Ovary (tissue), 3 donors: Measurements from ENCODE around the gene PLCH2.

ENCODE experiments used
- EP300 ChIP-seq: sonication (generic); formaldehyde crosslinking; IDR thresholded peaks from one replicate; pipeline ENCODE4 v1.6.1; 2017; ENCODE audit warnings: antibody characterized with exemption
- POLR2A ChIP-seq: fragments of 450-650 bp; IDR thresholded peaks from one replicate; pipeline ENCODE4 v1.6.1; 2017; ENCODE audit warnings: antibody characterized with exemption, mild to moderate bottlenecking, moderate library complexity
- TF ChIP-seq, protein P1 (sequence below), 3 donors: fragments of 450-650 bp in 2 of 3; fragments of 200-600 bp in 1 of 3; IDR thresholded peaks; one replicate each; pipeline versions ENCODE4 v1.5.1 to v1.8.0; 2016 to 2022; ENCODE audit warnings: antibody characterized with exemption in 3 of 3, mild to moderate bottlenecking in 1 of 3
- donor health status: DM: no; HTN: no; CAD: no.

DNA sequence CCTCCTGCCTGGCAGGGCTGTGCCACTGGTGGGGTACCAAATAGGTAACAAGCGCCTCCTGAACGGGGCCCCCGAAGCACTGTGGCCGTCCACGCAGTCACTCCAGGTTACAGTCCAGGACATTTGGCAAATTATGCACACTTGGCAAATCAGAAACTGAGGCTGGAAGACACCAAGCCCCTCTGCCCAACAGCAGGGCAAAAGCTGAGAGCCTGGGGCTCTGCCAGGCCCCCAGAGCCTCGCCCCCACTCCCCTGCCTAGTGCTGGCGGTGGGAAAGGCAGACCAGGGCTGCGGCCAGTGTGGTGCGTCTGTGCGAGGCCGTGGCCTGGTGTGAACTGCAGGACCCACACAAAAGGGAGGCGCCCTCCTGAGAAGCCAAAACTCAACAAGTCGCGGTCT is 40.9 kb downstream of the PLCH2 start:
- TF ChIP-seq, protein P1, sequence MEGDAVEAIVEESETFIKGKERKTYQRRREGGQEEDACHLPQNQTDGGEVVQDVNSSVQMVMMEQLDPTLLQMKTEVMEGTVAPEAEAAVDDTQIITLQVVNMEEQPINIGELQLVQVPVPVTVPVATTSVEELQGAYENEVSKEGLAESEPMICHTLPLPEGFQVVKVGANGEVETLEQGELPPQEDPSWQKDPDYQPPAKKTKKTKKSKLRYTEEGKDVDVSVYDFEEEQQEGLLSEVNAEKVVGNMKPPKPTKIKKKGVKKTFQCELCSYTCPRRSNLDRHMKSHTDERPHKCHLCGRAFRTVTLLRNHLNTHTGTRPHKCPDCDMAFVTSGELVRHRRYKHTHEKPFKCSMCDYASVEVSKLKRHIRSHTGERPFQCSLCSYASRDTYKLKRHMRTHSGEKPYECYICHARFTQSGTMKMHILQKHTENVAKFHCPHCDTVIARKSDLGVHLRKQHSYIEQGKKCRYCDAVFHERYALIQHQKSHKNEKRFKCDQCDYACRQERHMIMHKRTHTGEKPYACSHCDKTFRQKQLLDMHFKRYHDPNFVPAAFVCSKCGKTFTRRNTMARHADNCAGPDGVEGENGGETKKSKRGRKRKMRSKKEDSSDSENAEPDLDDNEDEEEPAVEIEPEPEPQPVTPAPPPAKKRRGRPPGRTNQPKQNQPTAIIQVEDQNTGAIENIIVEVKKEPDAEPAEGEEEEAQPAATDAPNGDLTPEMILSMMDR (IDR thresholded peaks at IDR 0.05) = no peak
- no peak for TF ChIP-seq POLR2A
- TF ChIP-seq EP300 = no peak
